SU-DHL-6 (cell line): ENCODE measurements around the gene ATRIP.

ENCODE experiments used
- H2AFZ ChIP-seq: fragments of 200-600 bp; sonication (generic); 2 replicates; pipeline ENCODE4 v1.6.1; 2014; ENCODE audit warnings: low read depth, mild to moderate bottlenecking, moderate library complexity, mixed read lengths, antibody characterized with exemption, low read length; ENCODE audit not compliant: severe bottlenecking
- H3F3A ChIP-seq: fragments of 200-600 bp; shearing (Covaris generic); 2 replicates; pipeline ENCODE4 v1.6.0; 2016; ENCODE audit warnings: antibody characterized with exemption, mild to moderate bottlenecking; ENCODE audit not compliant: insufficient read depth
- H3K27ac ChIP-seq: fragments of 200-600 bp; sonication (generic); 2 replicates; pipeline ENCODE4 v1.5.1; 2016; ENCODE audit warnings: low read depth, mild to moderate bottlenecking, low read length, moderate library complexity, mixed read lengths
- H3K27me3 ChIP-seq: fragments of 200-600 bp; sonication (generic), shearing (Covaris generic); 2 replicates; pipeline ENCODE4 v1.6.0; 2014; ENCODE audit warnings: mild to moderate bottlenecking, low read length
- H3K36me3 ChIP-seq: fragments of 200-600 bp; sonication (generic); 2 replicates; pipeline ENCODE4 v1.6.1; 2014; ENCODE audit warnings: mild to moderate bottlenecking, low read length, mixed read lengths
- H3K4me2 ChIP-seq: fragments of 300-600, 200-600 bp; shearing (Covaris generic), sonication (generic); 2 replicates; pipeline ENCODE4 v1.6.0; 2014; ENCODE audit warnings: low read length, low read depth, mild to moderate bottlenecking; ENCODE audit not compliant: poor library complexity, severe bottlenecking
- H3K4me3 ChIP-seq: fragments of 200-600 bp; sonication (generic); 2 replicates; pipeline ENCODE4 v1.5.1; 2014; ENCODE audit warnings: antibody characterized with exemption, low read length, mild to moderate bottlenecking, mixed read lengths; ENCODE audit not compliant: insufficient read depth, poor library complexity, severe bottlenecking
- H3K79me2 ChIP-seq: fragments of 200-600 bp; sonication (generic); 2 replicates; pipeline ENCODE4 v1.6.1; 2014; ENCODE audit warnings: mild to moderate bottlenecking, low read length, moderate library complexity; ENCODE audit not compliant: insufficient read depth
- H3K9ac ChIP-seq: fragments of 200-600 bp; sonication (generic); 2 replicates; pipeline ENCODE4 v1.7.0; 2014; ENCODE audit warnings: mild to moderate bottlenecking, low read length
- H3K9me2 ChIP-seq: fragments of 200-600 bp; sonication (generic); replicated peaks from 2 replicates; pipeline ENCODE4 v1.6.1; 2014; ENCODE audit warnings: low read length; ENCODE audit not compliant: insufficient read depth
- H3K9me3 ChIP-seq: fragments of 200-600 bp; sonication (generic); 2 replicates; pipeline ENCODE4 v1.6.1; 2014; ENCODE audit warnings: low read length, mixed read lengths; ENCODE audit not compliant: insufficient read depth
- H4K20me1 ChIP-seq: fragments of 200-600 bp; sonication (generic); 2 replicates; pipeline ENCODE4 v1.6.1; 2014; ENCODE audit warnings: low read depth, mild to moderate bottlenecking, antibody characterized with exemption, low read length, moderate library complexity, mixed read lengths
- CTCF ChIP-seq: fragments of 200-600 bp; sonication (generic); IDR thresholded peaks from one replicate; pipeline ENCODE4 v1.5.1; 2017; ENCODE audit warnings: antibody characterized with exemption, mild to moderate bottlenecking, low read length, moderate library complexity; ENCODE audit not compliant: insufficient read depth, poor library complexity, severe bottlenecking
- EZH2phosphoT487 ChIP-seq: fragments of 200-600 bp; sonication (generic), shearing (Covaris generic); conservative IDR thresholded peaks from 2 replicates; pipeline ENCODE4 v1.6.1; 2018; ENCODE audit warnings: mild to moderate bottlenecking, antibody characterized with exemption, low read length, moderate library complexity, mixed read lengths

ATRIP gene

GRCh38 chr3:48500656-48501055, 54.1 kb downstream of the ATRIP start:
- Histone ChIP-seq H3K9me2 (no peaks in the 10 kb centered on the region), H3K79me2 (no peaks in the 10 kb centered on the region), H2AFZ (no peak overlapping the region), H4K20me1 (no peaks in the 10 kb centered on the region), H3K27me3 (no peaks in the 10 kb centered on the region), H3K27ac (no peak overlapping the region), H3K4me2 (no peak overlapping the region), H3K36me3 (no peaks in the 10 kb centered on the region), H3F3A (no peaks in the 10 kb centered on the region), H3K9me3 (no peaks in the 10 kb centered on the region), H3K4me3 (no peak overlapping the region), H3K9ac (no peak overlapping the region)
- no peak for TF ChIP-seq CTCF
- TF ChIP-seq EZH2phosphoT487: no peak

- Histone ChIP-seq H2AFZ (no peak overlapping the region), H3K27me3 (no peaks in the 10 kb centered on the region), H4K20me1 (no peaks in the 10 kb centered on the region), H3F3A (no peaks in the 10 kb centered on the region), H3K27ac (no peak overlapping the region), H3K36me3 (no peaks in the 10 kb centered on the region), H3K9me2 (no peaks in the 10 kb centered on the region), H3K9me3 (no peaks in the 10 kb centered on the region), H3K4me3 (no peak overlapping the region), H3K9ac (no peak overlapping the region), H3K4me2 (no peak overlapping the region), H3K79me2 (no peaks in the 10 kb centered on the region)
- TF ChIP-seq CTCF: no peak
- no peak for TF ChIP-seq EZH2phosphoT487
Observed at GRCh38 chr3:48501196-48501595, 54.7 kb downstream of the ATRIP start.

- Histone ChIP-seq H3K9ac (no peak overlapping the region), H3K36me3 (no peaks in the 10 kb centered on the region), H3K27me3 (no peaks in the 10 kb centered on the region), H2AFZ (no peak overlapping the region), H3K9me3 (no peaks in the 10 kb centered on the region), H4K20me1 (no peaks in the 10 kb centered on the region), H3F3A (no peaks in the 10 kb centered on the region), H3K79me2 (no peaks in the 10 kb centered on the region), H3K4me3 (no peak overlapping the region), H3K4me2 (no peak overlapping the region), H3K27ac (no peak overlapping the region), H3K9me2 (no peaks in the 10 kb centered on the region)
- TF ChIP-seq CTCF: no peak
- TF ChIP-seq EZH2phosphoT487: no peak
Observed at GRCh38 chr3:48502121-48502520, 55.6 kb downstream of the ATRIP start.

GRCh38 chr3:48502728-48503168, 56.2 kb downstream of the ATRIP start:
- Histone ChIP-seq H3K27me3 (no peaks in the 10 kb centered on the region), H3K36me3 (no peaks in the 10 kb centered on the region), H3K9me3 (no peaks in the 10 kb centered on the region), H2AFZ (no peak overlapping the region), H3K4me2 (no peak overlapping the region), H3K4me3 (no peak overlapping the region), H3K9me2 (no peaks in the 10 kb centered on the region), H3F3A (no peaks in the 10 kb centered on the region), H3K27ac (no peak overlapping the region), H3K9ac (no peak overlapping the region), H3K79me2 (no peaks in the 10 kb centered on the region), H4K20me1 (no peaks in the 10 kb centered on the region)
- TF ChIP-seq EZH2phosphoT487 (no peak), CTCF (no peak)
